ENCODE results near the gene SPRING1. TPM values are rescaled to one million over a fixed set of nuclear protein-coding genes. Genes with fewer than 3 reads are reported as not detected.
A peak's percentile ranks its signal among the peaks of the same experiment; 100 is the strongest.

SPRING1 gene
- total and polyA plus RNA-seq, 2 donors (not counting 1 experiment from before 2014, with no cell fraction given): 12.9 to 43.7 TPM

- H3K79me2 ChIP-seq (ENCODE audit: control insufficient read depth, insufficient read depth, low read length): no peaks in the 10 kb centered on the region
- peaks cover 45% of the 10 kb centered on the region in 2 donors for H3K4me1 ChIP-seq (ENCODE audit: control insufficient read depth in 2 of 2, insufficient read depth in 2 of 2, low read length in 2 of 2)
- peaks cover 43% of the 10 kb centered on the region for H3K4me1 Mint-ChIP-seq
- peak overlapping the region; percentile 80 for H3K4me2 ChIP-seq (replicated peaks; ENCODE audit: low read depth, low read length, poor library complexity, severe bottlenecking)
- ChIA-PET POLR2A (no interaction called here), CTCF (interaction anchor here (0.5 to 3.5 kb wide), 3 partner anchors 11 to 417 kb away, joined by 3 to 12 read pairs (median 3); no protein-coding TSS in a partner anchor)
- H3K9me3 Mint-ChIP-seq (ENCODE audit: insufficient read depth): no peaks in the 10 kb centered on the region
- intact Hi-C loops (cut with micrococcal nuclease): no loop called here
- no peak overlapping the region for H3K27ac ChIP-seq (ENCODE audit: low read length in 2 of 2)
- H3K27ac Mint-ChIP-seq: no peak overlapping the region
- H3K27me3 Mint-ChIP-seq: peaks cover 41% of the 10 kb centered on the region
- 24% methylated on average over 32 of the region's 34 CpGs for WGBS (ENCODE audit: insufficient coverage)
- DNase-seq: peak; percentile 20
- peaks cover 0 to 43% (median 22%) of the 10 kb centered on the region in 4 experiments for H3K27me3 ChIP-seq (replicated peaks in 1 of 4; ENCODE audit: control extremely low read depth in 1 of 4, control insufficient read depth in 3 of 4, insufficient read depth in 4 of 4, low read length in 3 of 4)
- no peaks in the 10 kb centered on the region for H3K36me3 ChIP-seq (replicated peaks in 1 of 2; ENCODE audit: control extremely low read depth in 1 of 2, control insufficient read depth in 1 of 2, extremely low read depth in 1 of 2, insufficient read depth in 2 of 2, low read length in 1 of 2)
- no peaks in the 10 kb centered on the region for H4K20me1 ChIP-seq (ENCODE audit: control insufficient read depth, insufficient read depth, low read length, poor library complexity, severe bottlenecking)
- H3K9ac ChIP-seq (ENCODE audit: low read length): peak overlapping the region; percentile 64
- TF ChIP-seq EZH2 (IDR thresholded peaks at IDR 0.05; ENCODE audit: borderline replicate concordance, insufficient read depth, low read depth, low read length, poor library complexity, severe bottlenecking) (no peak), CTCF (IDR thresholded peaks at IDR 0.05) (no peak)
- peak overlapping the region; percentile 72 for H2AFZ ChIP-seq (ENCODE audit: insufficient read depth, low read depth, low read length, poor library complexity, severe bottlenecking)
- no peak for ATAC-seq (ENCODE audit: low read depth)
- peaks cover 0 to 3% (median 0%) of the 10 kb centered on the region in 3 donors for H3K9me3 ChIP-seq (ENCODE audit: control extremely low read depth in 1 of 3, control insufficient read depth in 2 of 3, insufficient read depth in 1 of 3, low read length in 2 of 3)
- peak overlapping the region; percentile 86 for H3K4me3 Mint-ChIP-seq
- peak overlapping the region in 4 of 5 experiments; percentile 22 to 68 (median 38) for H3K4me3 ChIP-seq (ENCODE audit: control extremely low read depth in 1 of 5, extremely low read depth in 1 of 5, insufficient read depth in 1 of 5, low read depth in 2 of 5, low read length in 4 of 5)
These were observed 44.3 kb downstream of the SPRING1 start for GRCh38 chr12:116693286-116694227.

- Histone ChIP-seq H3K9me3 (ENCODE audit: control extremely low read depth in 1 of 3, control insufficient read depth in 2 of 3, insufficient read depth in 1 of 3, low read length in 2 of 3) (peaks cover 0 to 10% (median 0%) of the 10 kb centered on the region in 3 donors), H3K36me3 (replicated peaks in 1 of 2; ENCODE audit: control extremely low read depth in 1 of 2, control insufficient read depth in 1 of 2, extremely low read depth in 1 of 2, insufficient read depth in 2 of 2, low read length in 1 of 2) (no peaks in the 10 kb centered on the region), H3K79me2 (ENCODE audit: control insufficient read depth, insufficient read depth, low read length) (no peaks in the 10 kb centered on the region), H3K4me1 (ENCODE audit: control insufficient read depth in 2 of 2, insufficient read depth in 2 of 2, low read length in 2 of 2) (peaks cover 47 to 51% of the 10 kb centered on the region in 2 donors), H3K9ac (ENCODE audit: low read length) (no peak overlapping the region), H2AFZ (ENCODE audit: insufficient read depth, low read depth, low read length, poor library complexity, severe bottlenecking) (no peak overlapping the region), H4K20me1 (ENCODE audit: control insufficient read depth, insufficient read depth, low read length, poor library complexity, severe bottlenecking) (no peaks in the 10 kb centered on the region), H3K4me3 (ENCODE audit: control extremely low read depth in 1 of 5, extremely low read depth in 1 of 5, insufficient read depth in 1 of 5, low read depth in 2 of 5, low read length in 4 of 5) (no peak overlapping the region), H3K27ac (ENCODE audit: low read length in 2 of 2) (no peak overlapping the region), H3K27me3 (replicated peaks in 1 of 4; ENCODE audit: control extremely low read depth in 1 of 4, control insufficient read depth in 3 of 4, insufficient read depth in 4 of 4, low read length in 3 of 4) (peaks cover 0 to 43% (median 22%) of the 10 kb centered on the region in 4 experiments), H3K4me2 (replicated peaks; ENCODE audit: low read depth, low read length, poor library complexity, severe bottlenecking) (peak overlapping the region; percentile 80)
- CTCF ChIA-PET: interaction anchor here (0.6 to 3.5 kb wide), 2 partner anchors 11 to 307 kb away, joined by 3 to 12 read pairs; no protein-coding TSS in a partner anchor
- Mint-ChIP-seq H3K9me3 (ENCODE audit: insufficient read depth) (no peaks in the 10 kb centered on the region), H3K4me3 (peak overlapping the region; percentile 16), H3K4me1 (peaks cover 45% of the 10 kb centered on the region), H3K27ac (no peak overlapping the region), H3K27me3 (peaks cover 41% of the 10 kb centered on the region)
- POLR2A ChIA-PET: no interaction called here
- intact Hi-C loops (cut with micrococcal nuclease): no loop called here
- TF ChIP-seq CTCF (IDR thresholded peaks at IDR 0.05) (no peak), EZH2 (IDR thresholded peaks at IDR 0.05; ENCODE audit: borderline replicate concordance, insufficient read depth, low read depth, low read length, poor library complexity, severe bottlenecking) (no peak)
- no peak for DNase-seq
- 14% methylated on average over 1 of the region's 3 CpGs for WGBS (ENCODE audit: insufficient coverage)
- ATAC-seq (ENCODE audit: low read depth): no peak
These were observed 45.3 kb downstream of the SPRING1 start for GRCh38 chr12:116692605-116693004.

Data from B cell (primary cell).